BE2C (cell line): ENCODE measurements around the gene DEPDC5.
A peak's percentile ranks its signal among the peaks of the same experiment; 100 is the strongest.

Source experiments
- DNase-seq: peaks from one replicate; pipeline ENCODE4 v3.0.0-alpha.2; 2020
- H3K27me3 ChIP-seq: fragments of 250-450 bp; sonication (Bioruptor Pico); 2 replicates; pipeline ENCODE4 v1.5.1; 2020; ENCODE audit warnings: mild to moderate bottlenecking
- H3K36me3 ChIP-seq: fragments of 250-450 bp; sonication (Bioruptor Pico); 2 replicates; pipeline ENCODE4 v1.5.1; 2020; ENCODE audit warnings: mild to moderate bottlenecking
- H3K4me1 ChIP-seq: fragments of 250-450 bp; sonication (Bioruptor Pico); 2 replicates; pipeline ENCODE4 v1.5.1; 2020
- H3K4me3 ChIP-seq: 2 replicates; pipeline ENCODE4 v1.5.1; 2011; ENCODE audit warnings: low read depth, low read length
- H3K9me3 ChIP-seq: fragments of 250-450 bp; sonication (Bioruptor Pico); 2 replicates; pipeline ENCODE4 v1.5.1; 2020
- CTCF ChIP-seq: IDR thresholded peaks from 2 replicates; pipeline ENCODE4 v1.5.1; 2012; ENCODE audit warnings: mild to moderate bottlenecking, low read depth, low read length

DEPDC5 gene

GRCh38 chr22:31871480-31871879 lies 117.7 kb downstream of the DEPDC5 start:
- TF ChIP-seq CTCF, result no peak
- no peak for DNase-seq
- 0 out of 2 replicates have a peak, but pooled peaks cover 2% of the 10 kb centered on the region for H3K36me3 ChIP-seq

GRCh38 chr22:31872209-31872608 lies 118.4 kb downstream of the DEPDC5 start:
- Histone ChIP-seq H3K4me1 (no peaks in the 10 kb centered on the region), H3K9me3 (no peaks in the 10 kb centered on the region), H3K27me3 (no peaks in the 10 kb centered on the region), H3K36me3 (0 out of 2 replicates have a peak, but pooled peaks cover 2% of the 10 kb centered on the region), H3K4me3 (no peak overlapping the region)
- peak; percentile 59 for TF ChIP-seq CTCF
- peak; percentile 26 for DNase-seq

More at GRCh38 chr22:31871480-31871879, 117.7 kb downstream of the DEPDC5 start:
- Histone ChIP-seq H3K9me3 (no peaks in the 10 kb centered on the region), H3K4me3 (no peak overlapping the region), H3K27me3 (no peaks in the 10 kb centered on the region), H3K4me1 (no peaks in the 10 kb centered on the region)

- Histone ChIP-seq H3K27me3 (no peaks in the 10 kb centered on the region), H3K36me3 (peaks cover 7% of the 10 kb centered on the region), H3K4me1 (no peaks in the 10 kb centered on the region), H3K4me3 (no peak overlapping the region), H3K9me3 (no peaks in the 10 kb centered on the region)
- DNase-seq, result no peak
- no peak for TF ChIP-seq CTCF
Observed at GRCh38 chr22:31874821-31875220, 121.0 kb downstream of the DEPDC5 start.

GRCh38 chr22:31876156-31876920 lies 122.5 kb downstream of the DEPDC5 start:
- Histone ChIP-seq H3K36me3 (peaks cover 9% of the 10 kb centered on the region), H3K4me1 (no peaks in the 10 kb centered on the region), H3K9me3 (no peaks in the 10 kb centered on the region), H3K4me3 (no peak overlapping the region), H3K27me3 (no peaks in the 10 kb centered on the region)
- no peak for DNase-seq
- TF ChIP-seq CTCF, result no peak

- TF ChIP-seq CTCF, result no peak
- peaks cover 7% of the 10 kb centered on the region for H3K36me3 ChIP-seq
- no peak for DNase-seq
Observed at GRCh38 chr22:31879585-31879984, 125.8 kb downstream of the DEPDC5 start.

GRCh38 chr22:31881200-31881599 lies 127.4 kb downstream of the DEPDC5 start:
- Histone ChIP-seq H3K27me3 (no peaks in the 10 kb centered on the region), H3K9me3 (no peaks in the 10 kb centered on the region)
- TF ChIP-seq CTCF, result no peak

More at GRCh38 chr22:31879585-31879984, 125.8 kb downstream of the DEPDC5 start:
- Histone ChIP-seq H3K4me3 (no peak overlapping the region), H3K27me3 (no peaks in the 10 kb centered on the region), H3K9me3 (no peaks in the 10 kb centered on the region), H3K4me1 (no peaks in the 10 kb centered on the region)

More at GRCh38 chr22:31881200-31881599, 127.4 kb downstream of the DEPDC5 start:
- H3K36me3 ChIP-seq, result peaks cover 7% of the 10 kb centered on the region
- H3K4me3 ChIP-seq, result no peak overlapping the region
- no peaks in the 10 kb centered on the region for H3K4me1 ChIP-seq
- no peak for DNase-seq
